ENCODE data around the gene SDR42E1. TPM values are rescaled to one million over a fixed set of nuclear protein-coding genes. Genes with fewer than 3 reads are reported as not detected.

The SDR42E1 gene
- total and polyA plus RNA-seq, 10 of the 15 experiments (the other 5 are each of a cell fraction or from before 2014, with no cell fraction given): 1.4 to 5.5 (median 2.3) TPM

DNA sequence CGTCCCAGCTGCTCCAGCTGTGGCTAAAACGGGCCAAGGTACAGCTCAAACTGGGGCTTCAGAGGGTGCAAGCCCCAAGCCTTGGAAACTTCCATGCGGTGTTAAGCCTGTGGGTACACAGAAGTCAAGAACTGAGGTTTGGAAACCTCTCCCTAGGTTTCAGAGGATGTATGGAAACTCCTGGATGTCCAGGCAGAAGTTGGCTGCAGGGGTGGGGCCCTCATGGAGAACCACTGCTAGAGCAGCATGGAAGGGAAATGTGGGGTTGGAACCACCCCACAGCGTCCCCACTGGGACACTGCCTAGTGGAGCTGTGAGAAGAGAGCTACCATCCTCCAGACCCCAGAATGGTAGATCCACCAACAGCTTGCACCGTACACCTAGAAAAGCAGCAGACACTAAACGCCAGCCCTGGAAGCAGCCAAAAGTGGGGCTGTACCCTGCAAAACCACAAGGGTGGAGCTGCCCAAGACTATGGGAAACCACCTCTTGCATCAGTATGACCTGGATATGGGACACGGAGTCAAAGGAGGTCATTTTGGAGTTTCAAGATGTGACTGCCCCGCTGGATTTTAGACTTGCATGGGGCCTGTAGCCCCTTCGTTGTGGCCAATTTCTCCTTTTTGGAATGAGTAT, 2.2 kb downstream of the SDR42E1 start:
- no peaks in the 10 kb centered on the region for H3K4me1 ChIP-seq (ENCODE audit: control insufficient read depth, insufficient read depth, low read length)
- no peak overlapping the region for H3K27ac ChIP-seq (ENCODE audit: control insufficient read depth, insufficient read depth)
- no peak overlapping the region for H3K4me3 ChIP-seq
- no peak overlapping the region for H3K9ac ChIP-seq (ENCODE audit: control insufficient read depth, insufficient read depth, low read length)
- no peaks in the 10 kb centered on the region for H3K79me2 ChIP-seq (ENCODE audit: control insufficient read depth, insufficient read depth, low read length)
- ChIA-PET RAD21 (ENCODE audit: unreplicated experiment) (interaction anchor here (0.6 kb wide), 1 partner anchor 1528 kb away, joined by 3 read pairs; no protein-coding TSS in a partner anchor), CTCF (interaction anchor here (0.6 kb wide), 1 partner anchor 622 kb away, joined by 4 read pairs; no protein-coding TSS in a partner anchor), SMC1A (ENCODE audit: uncharacterized antibody, unreplicated experiment) (no interaction called here), POLR2A (no interaction called here)
- in situ Hi-C loops (cut with MboI): loop anchor here (5.0 kb wide), 1 partner anchor 52 kb away; no protein-coding TSS in a partner anchor
- WGBS (ENCODE audit: insufficient coverage, insufficient replicate concordance, low lambda C conversion rate, missing lambda C conversion rate): 85% methylated on average over 9 of the region's 9 CpGs
- no TSS peak for BruUV-seq (replicated peaks)
- intact Hi-C loops (cut with micrococcal nuclease; ENCODE audit: unreplicated experiment): no loop called here
- H2AFZ ChIP-seq (ENCODE audit: control insufficient read depth, low read depth, low read length): no peak overlapping the region
- 0 out of 2 replicates have a peak, but pooled peaks have one; percentile 59 for TF ChIP-seq CBX5 (IDR thresholded peaks at IDR 0.05; ENCODE audit: low read depth)
- TF ChIP-seq, protein P1, sequence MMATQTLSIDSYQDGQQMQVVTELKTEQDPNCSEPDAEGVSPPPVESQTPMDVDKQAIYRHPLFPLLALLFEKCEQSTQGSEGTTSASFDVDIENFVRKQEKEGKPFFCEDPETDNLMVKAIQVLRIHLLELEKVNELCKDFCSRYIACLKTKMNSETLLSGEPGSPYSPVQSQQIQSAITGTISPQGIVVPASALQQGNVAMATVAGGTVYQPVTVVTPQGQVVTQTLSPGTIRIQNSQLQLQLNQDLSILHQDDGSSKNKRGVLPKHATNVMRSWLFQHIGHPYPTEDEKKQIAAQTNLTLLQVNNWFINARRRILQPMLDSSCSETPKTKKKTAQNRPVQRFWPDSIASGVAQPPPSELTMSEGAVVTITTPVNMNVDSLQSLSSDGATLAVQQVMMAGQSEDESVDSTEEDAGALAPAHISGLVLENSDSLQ (IDR thresholded peaks at IDR 0.05): no peak
- no peak for FAIRE-seq
- H3K9me3 ChIP-seq (replicated peaks; ENCODE audit: control insufficient read depth, insufficient read depth, low read length): peaks cover 9% of the 10 kb centered on the region; the same call in 1 of the 3 replicates
- H3K36me3 ChIP-seq (ENCODE audit: control insufficient read depth in 2 of 2, insufficient read depth in 2 of 2, low read length in 1 of 2): no peaks in the 10 kb centered on the region
- no peak for ATAC-seq
- no peaks in the 10 kb centered on the region for H4K20me1 ChIP-seq (ENCODE audit: control insufficient read depth, insufficient read depth)
- no peak overlapping the region for H3K4me2 ChIP-seq (ENCODE audit: control insufficient read depth, insufficient read depth)
- no peak for DNase-seq (ENCODE audit: low read depth, low spot score)
- no peaks in the 10 kb centered on the region for H3K27me3 ChIP-seq (replicated peaks in 1 of 2; ENCODE audit: control insufficient read depth in 2 of 2, insufficient read depth in 2 of 2, low read length in 1 of 2)

DNA sequence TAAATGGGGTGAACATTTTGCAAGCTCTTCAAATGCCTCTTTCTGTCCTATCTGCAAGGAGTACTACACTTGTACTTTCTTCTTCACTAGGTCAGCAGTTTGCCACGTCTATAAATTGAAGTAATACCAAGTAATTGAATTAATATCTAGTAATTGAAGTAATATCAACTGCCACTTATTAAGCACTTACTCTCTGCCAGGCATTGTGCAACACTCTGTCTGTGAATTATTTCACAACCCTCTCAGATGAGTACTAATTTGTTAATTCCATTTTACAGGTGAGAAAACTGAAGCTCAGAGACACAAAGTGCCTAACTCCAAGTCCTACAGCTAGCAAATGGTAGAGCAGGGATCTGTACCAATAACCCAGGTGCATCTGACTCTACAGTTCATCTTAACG, 4.1 kb downstream of the SDR42E1 start:
- WGBS (ENCODE audit: insufficient coverage, insufficient replicate concordance, low lambda C conversion rate, missing lambda C conversion rate): 97% methylated on average over 2 of the region's 2 CpGs
- no peaks in the 10 kb centered on the region for H4K20me1 ChIP-seq (ENCODE audit: control insufficient read depth, insufficient read depth)
- no peak overlapping the region for H3K9ac ChIP-seq (ENCODE audit: control insufficient read depth, insufficient read depth, low read length)
- H3K4me3 ChIP-seq: no peak overlapping the region
- H3K79me2 ChIP-seq (ENCODE audit: control insufficient read depth, insufficient read depth, low read length): no peaks in the 10 kb centered on the region
- no peak overlapping the region for H2AFZ ChIP-seq (ENCODE audit: control insufficient read depth, low read depth, low read length)
- DNase-seq (ENCODE audit: low read depth, low spot score): no peak
- no peaks in the 10 kb centered on the region for H3K4me1 ChIP-seq (ENCODE audit: control insufficient read depth, insufficient read depth, low read length)
- CTCF ChIA-PET: no interaction called here
- peaks cover 9% of the 10 kb centered on the region; the same call in 1 of the 3 replicates for H3K9me3 ChIP-seq (replicated peaks; ENCODE audit: control insufficient read depth, insufficient read depth, low read length)
- H3K4me2 ChIP-seq (ENCODE audit: control insufficient read depth, insufficient read depth): no peak overlapping the region
- RAD21 ChIA-PET (ENCODE audit: unreplicated experiment): no interaction called here
- no peaks in the 10 kb centered on the region for H3K27me3 ChIP-seq (replicated peaks in 1 of 2; ENCODE audit: control insufficient read depth in 2 of 2, insufficient read depth in 2 of 2, low read length in 1 of 2)
- BruUV-seq (replicated peaks): no TSS peak
- no peak for ATAC-seq
- no peak overlapping the region for H3K27ac ChIP-seq (ENCODE audit: control insufficient read depth, insufficient read depth)
- peak; percentile 65 for FAIRE-seq
- intact Hi-C loops (cut with micrococcal nuclease; ENCODE audit: unreplicated experiment) (no loop called here), in situ Hi-C loops (cut with MboI) (loop anchor here (5.0 kb wide), 1 partner anchor 50 kb away; no protein-coding TSS in a partner anchor)
- H3K36me3 ChIP-seq (ENCODE audit: control insufficient read depth in 2 of 2, insufficient read depth in 2 of 2, low read length in 1 of 2): no peaks in the 10 kb centered on the region
- POLR2A ChIA-PET: no interaction called here
- SMC1A ChIA-PET (ENCODE audit: uncharacterized antibody, unreplicated experiment): no interaction called here
- no peak for TF ChIP-seq BRCA1 (IDR thresholded peaks at IDR 0.05; ENCODE audit: low read depth, low read length)
- TF ChIP-seq, protein P2, sequence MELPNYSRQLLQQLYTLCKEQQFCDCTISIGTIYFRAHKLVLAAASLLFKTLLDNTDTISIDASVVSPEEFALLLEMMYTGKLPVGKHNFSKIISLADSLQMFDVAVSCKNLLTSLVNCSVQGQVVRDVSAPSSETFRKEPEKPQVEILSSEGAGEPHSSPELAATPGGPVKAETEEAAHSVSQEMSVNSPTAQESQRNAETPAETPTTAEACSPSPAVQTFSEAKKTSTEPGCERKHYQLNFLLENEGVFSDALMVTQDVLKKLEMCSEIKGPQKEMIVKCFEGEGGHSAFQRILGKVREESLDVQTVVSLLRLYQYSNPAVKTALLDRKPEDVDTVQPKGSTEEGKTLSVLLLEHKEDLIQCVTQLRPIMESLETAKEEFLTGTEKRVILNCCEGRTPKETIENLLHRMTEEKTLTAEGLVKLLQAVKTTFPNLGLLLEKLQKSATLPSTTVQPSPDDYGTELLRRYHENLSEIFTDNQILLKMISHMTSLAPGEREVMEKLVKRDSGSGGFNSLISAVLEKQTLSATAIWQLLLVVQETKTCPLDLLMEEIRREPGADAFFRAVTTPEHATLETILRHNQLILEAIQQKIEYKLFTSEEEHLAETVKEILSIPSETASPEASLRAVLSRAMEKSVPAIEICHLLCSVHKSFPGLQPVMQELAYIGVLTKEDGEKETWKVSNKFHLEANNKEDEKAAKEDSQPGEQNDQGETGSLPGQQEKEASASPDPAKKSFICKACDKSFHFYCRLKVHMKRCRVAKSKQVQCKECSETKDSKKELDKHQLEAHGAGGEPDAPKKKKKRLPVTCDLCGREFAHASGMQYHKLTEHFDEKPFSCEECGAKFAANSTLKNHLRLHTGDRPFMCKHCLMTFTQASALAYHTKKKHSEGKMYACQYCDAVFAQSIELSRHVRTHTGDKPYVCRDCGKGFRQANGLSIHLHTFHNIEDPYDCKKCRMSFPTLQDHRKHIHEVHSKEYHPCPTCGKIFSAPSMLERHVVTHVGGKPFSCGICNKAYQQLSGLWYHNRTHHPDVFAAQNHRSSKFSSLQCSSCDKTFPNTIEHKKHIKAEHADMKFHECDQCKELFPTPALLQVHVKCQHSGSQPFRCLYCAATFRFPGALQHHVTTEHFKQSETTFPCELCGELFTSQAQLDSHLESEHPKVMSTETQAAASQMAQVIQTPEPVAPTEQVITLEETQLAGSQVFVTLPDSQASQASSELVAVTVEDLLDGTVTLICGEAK (IDR thresholded peaks at IDR 0.05; ENCODE audit: borderline replicate concordance): no peak
- no peak for TF ChIP-seq TCF3 (IDR thresholded peaks at IDR 0.05; ENCODE audit: borderline replicate concordance, insufficient read depth, low read depth, low read length)
- TF ChIP-seq MTA2 (IDR thresholded peaks at IDR 0.05; ENCODE audit: low read depth): no peak
- no peak for TF ChIP-seq POLR2A (IDR thresholded peaks at IDR 0.05; ENCODE audit: low read depth, low read length)
- TF ChIP-seq ZNF274 (IDR thresholded peaks at IDR 0.05; ENCODE audit: insufficient read depth, insufficient read length): no peak
- TF ChIP-seq, protein P3, sequence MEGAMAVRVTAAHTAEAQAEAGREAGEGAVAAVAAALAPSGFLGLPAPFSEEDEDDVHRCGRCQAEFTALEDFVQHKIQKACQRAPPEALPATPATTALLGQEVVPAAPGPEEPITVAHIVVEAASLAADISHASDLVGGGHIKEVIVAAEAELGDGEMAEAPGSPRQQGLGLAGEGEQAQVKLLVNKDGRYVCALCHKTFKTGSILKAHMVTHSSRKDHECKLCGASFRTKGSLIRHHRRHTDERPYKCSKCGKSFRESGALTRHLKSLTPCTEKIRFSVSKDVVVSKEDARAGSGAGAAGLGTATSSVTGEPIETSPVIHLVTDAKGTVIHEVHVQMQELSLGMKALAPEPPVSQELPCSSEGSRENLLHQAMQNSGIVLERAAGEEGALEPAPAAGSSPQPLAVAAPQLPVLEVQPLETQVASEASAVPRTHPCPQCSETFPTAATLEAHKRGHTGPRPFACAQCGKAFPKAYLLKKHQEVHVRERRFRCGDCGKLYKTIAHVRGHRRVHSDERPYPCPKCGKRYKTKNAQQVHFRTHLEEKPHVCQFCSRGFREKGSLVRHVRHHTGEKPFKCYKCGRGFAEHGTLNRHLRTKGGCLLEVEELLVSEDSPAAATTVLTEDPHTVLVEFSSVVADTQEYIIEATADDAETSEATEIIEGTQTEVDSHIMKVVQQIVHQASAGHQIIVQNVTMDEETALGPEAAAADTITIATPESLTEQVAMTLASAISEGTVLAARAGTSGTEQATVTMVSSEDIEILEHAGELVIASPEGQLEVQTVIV (IDR thresholded peaks at IDR 0.05; ENCODE audit: borderline replicate concordance, partially characterized antibody): no peak
